T-helper 2 cell (primary cell): ENCODE results near the gene TIAM1.

Experiments used
- DNase-seq, 5 experiments: peaks; one replicate each; pipeline versions ENCODE4 v3.0.0 to v3.0.0-alpha.2; 2012 to 2022

Gene TIAM1

DNA sequence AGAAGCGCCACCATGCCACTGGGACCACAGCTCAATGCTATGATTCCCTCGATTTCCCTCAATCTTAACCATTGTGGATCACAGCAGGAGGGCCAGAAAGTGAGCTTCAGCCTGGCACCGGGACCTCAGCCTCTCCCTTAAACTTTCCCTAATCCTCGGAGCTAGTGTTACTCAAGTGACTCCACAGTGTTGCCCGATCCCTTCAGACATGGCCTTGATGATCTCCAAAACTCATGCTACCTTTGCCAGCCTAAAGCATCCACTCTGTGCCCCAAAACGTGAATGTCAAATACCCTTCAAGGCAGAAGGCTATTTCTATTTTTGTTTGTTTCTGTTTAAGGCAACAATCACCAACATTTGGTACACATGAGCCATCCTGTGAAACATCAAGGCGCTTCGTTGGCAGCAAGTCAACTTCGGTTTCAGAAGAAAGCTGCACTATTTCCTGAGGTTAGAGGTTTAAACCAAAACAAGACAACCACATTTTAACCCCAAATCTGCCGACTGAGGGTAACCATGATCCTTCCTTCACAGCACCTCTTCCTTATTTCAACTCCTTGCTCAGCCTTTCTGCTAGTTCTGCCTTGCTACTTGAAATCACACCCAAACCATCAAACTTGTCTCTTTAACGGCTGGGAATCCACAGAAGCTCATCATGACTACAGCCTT is 211.4 kb downstream of the TIAM1 start:
- peak in 4 of 5 experiments; percentile 46 to 98 (median 70) for DNase-seq

GRCh38 chr21:31130821-31131220 is 213.2 kb downstream of the TIAM1 start:
- DNase-seq, result peak in 1 of 5 experiments; percentile 75

GRCh38 chr21:31128234-31128633 is 215.8 kb downstream of the TIAM1 start:
- DNase-seq, result no peak

GRCh38 chr21:31124010-31124409 is 220.1 kb downstream of the TIAM1 start:
- no peak for DNase-seq

- DNase-seq, result no peak
These were observed 224.9 kb downstream of the TIAM1 start for GRCh38 chr21:31119199-31119598.

- peak in 1 of 5 experiments; percentile 72 for DNase-seq
These were observed 226.7 kb downstream of the TIAM1 start for GRCh38 chr21:31117128-31117916.

GRCh38 chr21:31115249-31115648 is 228.8 kb downstream of the TIAM1 start:
- DNase-seq, result no peak

- DNase-seq, result no peak
These were observed 233.0 kb downstream of the TIAM1 start for GRCh38 chr21:31111093-31111492.

DNA sequence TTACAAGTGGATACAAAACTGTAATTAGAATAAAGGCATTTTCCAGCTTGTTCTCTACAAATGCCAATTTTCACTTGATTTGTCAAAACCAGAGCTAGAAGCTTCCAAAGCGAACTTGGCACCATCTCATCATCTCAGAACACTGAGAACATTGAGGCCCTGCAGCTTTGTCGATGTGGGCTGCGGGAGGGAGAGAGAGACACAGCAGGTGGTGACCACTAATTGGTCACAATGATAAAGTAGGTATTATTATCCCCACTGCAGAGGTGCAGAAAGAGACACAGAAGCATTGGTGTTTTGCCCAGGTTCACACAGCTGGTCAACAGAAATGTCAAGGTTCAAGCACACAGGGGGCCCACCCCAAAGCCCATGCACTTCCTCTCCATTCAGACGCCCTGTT is 233.6 kb downstream of the TIAM1 start:
- DNase-seq, result no peak

DNA sequence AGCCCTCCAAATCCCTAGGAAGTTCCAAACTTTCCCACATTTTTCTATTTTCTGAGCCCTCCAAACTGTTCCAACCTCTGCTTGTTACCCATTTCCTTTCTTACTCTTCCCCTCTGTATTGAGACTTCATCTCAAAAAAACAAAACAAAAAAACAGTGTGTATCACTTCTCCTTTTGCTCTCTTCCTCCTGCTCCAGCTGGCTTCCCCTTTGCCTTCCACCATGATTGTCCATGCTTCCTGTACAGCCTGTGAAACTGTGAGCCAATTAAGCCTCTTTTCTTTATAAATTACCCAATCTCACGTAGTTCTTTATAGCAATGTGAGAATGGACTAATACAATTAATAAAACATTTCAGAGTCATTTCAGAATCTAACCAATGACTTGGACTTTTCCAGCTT is 236.2 kb downstream of the TIAM1 start:
- DNase-seq, result no peak

DNA sequence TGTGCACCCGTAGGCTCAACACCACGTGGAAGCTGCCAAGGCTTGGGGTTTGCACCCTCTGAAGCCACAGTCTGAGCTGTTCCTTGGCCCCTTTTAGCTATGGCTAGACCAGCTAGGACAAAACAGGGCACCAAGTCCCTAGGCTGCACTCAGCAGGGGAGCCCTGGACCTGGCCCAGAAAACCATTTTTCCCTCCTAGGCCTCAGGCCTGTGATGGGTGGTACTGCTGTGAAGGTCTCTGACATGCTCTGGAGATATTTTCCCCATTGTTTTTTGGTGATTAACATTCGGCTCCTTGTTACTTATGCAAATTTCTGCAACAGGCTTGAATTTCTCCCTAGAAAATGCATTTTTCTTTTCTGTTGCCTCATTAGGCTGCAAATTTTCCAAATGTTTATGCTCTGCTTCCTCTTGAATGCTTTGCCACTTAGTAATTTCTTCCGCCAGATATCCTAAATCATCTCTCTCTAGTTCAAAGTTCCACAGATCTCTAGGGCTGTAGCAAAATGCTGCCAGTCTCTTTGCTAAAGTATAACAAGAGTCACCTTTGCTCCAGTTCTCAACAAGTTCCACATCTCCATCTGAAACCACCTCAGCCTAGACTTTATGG is 236.8 kb downstream of the TIAM1 start:
- no peak for DNase-seq

DNA sequence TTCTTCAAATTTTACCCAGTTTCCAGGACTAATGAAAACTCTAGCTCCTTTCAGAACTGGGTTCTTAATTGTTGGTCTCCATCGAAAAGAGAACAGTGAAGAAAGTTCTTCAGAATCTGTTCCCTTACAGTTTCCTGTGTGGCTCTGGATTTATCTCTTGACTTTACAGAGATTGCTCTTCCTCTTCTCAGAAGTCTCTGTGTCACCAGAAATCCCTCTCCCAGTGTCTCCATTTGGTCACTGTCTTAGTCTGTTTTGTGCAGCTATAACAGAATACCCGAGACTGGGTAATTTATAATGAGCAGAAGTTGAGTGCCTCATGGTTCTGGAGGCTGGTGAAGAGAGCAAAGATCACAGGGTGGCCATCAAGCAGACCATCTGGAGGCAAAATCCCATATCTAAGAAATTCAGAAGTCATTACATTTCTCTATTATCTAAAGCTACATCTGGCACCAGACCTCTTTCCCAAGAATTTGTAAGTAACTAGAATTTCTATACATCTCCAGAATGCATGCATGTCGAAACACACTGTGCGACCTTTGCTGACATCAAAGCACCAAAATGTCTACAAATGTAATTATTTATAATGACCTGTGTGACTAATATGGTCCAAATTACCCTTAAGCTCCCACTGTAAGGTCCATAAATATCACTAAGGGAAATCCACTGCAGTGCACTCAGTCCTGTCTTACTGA is 240.3 kb downstream of the TIAM1 start:
- DNase-seq, result no peak

DNA sequence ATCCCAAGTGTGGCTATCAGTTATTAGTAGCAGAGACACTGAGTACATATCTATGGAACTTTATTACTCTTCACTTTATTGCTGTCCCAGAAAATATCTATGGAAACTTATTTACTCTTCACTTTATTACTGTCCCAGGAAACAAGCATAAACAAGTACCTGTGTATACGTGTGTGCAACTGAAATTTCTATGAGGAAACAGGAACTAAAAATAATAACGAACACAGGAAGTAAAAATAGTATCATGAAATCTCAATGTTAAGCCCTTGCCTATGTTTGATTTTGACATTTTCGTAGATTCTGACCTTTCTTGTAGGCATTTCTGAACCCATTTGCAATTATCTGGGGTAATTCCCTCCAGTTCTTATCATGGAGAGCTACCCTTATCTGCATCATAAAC is 240.9 kb downstream of the TIAM1 start:
- DNase-seq, result peak in 1 of 5 experiments; percentile 45

DNA sequence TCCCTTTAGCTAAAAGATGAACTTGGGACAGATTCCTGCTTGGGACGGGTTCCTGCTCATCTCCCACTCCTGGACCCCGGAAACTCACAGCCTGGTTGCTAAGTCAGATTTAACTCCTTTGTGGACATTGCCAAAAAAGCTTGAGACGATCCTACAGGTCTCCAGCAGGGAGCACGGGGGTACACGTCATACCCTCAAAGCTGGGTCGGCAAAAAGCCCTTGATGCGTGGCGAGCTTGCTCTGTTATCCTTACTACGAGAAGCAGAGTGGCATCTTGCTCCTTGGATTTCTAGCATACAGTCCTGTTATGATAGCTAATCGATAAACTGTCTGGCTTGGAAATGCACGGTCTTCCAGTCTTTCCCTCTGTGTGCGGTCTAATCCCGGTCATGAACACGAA is 244.9 kb downstream of the TIAM1 start:
- no peak for DNase-seq

- peak; percentile 33 to 72 (median 62) for DNase-seq
These were observed 245.5 kb downstream of the TIAM1 start for GRCh38 chr21:31098576-31099005.

DNA sequence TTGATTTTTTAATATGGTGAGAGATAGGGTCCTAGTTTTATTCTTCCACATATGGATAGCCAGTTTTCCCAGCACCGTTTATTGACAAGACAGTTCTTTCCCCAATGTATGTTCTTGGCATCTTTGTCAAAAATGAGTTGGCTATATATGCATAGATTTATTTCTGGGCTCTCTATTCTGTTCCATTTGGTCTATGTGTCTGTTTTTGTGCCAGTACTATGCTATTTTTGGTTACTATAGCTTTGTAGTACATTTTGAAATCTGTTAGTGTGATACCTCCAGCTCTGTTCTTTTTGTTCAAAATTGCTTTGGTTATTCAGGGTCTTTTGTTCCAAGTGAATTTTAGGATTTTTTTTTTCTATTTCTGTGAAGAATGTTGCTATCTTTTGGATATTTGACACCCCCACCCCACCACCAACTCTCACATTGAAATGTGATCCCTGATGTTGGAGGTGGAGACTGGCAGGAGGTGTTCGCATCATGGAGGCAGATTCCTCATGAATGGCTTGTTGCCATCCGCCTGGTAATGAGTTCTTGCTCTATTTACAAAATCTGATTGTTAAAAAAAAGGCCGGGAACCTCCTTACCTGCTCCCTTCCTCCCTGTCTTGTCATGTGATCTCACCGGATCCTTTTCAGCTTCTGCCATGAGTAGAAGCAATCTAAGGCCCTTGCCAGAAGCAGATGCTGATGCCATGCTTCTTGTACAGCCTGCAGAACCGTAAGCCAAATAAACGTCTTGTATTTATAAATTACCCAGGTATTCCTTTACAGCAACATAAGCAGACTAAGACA is 251.0 kb downstream of the TIAM1 start:
- DNase-seq, result no peak

DNA sequence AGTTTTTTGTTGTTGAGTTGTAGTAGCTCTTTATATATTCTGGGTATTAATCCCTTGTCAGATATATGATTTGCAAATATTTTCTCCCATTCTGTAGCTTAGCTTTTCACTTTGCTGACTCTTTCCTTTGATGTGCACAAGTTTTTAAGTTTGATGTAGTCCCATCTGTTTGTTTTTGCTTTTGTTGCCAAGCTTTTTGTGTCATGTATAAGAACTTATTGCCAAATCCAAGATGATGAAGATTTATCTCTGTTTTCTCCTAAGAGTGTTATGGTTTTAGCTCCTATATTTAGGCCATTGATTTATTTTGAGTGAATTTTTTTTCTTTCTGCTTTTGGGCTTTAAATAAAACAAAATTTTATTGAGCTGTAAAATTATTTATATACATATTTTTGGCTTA is 253.7 kb downstream of the TIAM1 start:
- DNase-seq, result no peak

DNA sequence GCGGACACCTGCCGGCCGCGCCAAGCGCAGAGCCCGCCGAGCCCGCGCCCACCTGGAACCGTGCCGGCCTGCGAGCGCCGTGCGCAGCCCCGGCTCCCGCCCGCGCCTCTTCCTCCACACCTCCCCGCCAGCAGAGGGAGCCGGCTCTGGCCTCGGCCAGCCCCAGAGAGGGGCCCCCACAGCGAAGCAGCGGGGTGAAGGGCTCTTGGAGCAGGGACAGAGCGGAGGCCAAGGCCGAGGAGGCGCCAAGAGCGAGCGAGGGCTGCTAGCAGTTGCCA is 255.6 kb downstream of the TIAM1 start:
- DNase-seq, result no peak

- DNase-seq, result no peak
These were observed 256.2 kb downstream of the TIAM1 start for GRCh38 chr21:31087639-31088473.

DNA sequence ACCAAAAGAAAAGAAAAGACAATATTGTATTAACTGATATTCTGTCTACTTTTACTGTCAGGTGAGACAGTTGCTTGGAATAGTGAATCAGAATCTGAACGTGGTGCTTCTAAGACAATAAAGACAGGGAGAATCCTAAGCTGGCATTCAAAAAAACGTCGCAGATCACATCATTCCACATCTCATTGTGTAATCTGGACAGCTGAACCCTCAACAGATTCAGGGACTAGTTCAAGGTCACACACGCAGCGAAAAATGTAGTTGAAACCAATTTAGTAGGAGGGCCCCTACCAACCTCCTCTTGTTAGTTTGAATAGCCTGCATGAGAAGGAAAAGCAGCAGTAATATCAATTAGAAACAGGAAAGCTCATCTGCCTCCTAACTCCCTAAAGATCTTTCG is 259.4 kb downstream of the TIAM1 start:
- DNase-seq, result no peak

DNA sequence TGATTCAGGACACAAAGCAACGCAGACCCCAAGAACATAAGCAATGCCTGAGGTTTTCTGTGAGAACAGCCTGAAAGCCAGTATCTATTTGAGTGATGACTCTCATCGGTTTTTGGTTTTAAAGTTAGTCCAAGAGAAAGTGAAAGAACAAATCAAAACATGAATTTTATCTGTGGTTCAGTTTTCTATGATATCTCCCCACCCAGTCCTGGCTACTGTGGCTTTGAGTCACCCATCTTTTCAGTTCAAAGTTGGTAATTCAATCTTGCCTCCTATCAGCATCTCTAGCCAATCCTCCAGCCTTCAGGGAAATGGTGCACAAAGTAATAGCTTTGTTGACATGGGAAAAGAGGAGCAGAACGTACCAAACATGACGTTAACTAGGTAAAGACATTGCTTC is 265.3 kb downstream of the TIAM1 start:
- DNase-seq, result peak in 1 of 5 experiments; percentile 90

GRCh38 chr21:31078216-31078615 is 265.8 kb downstream of the TIAM1 start:
- DNase-seq, result no peak
